Measurements from ENCODE around the gene LTBP2. TPM values are rescaled to one million over a fixed set of nuclear protein-coding genes. Genes with fewer than 3 reads are reported as not detected.

LTBP2 gene
- total RNA-seq, 1 donor: 493 TPM

- no peak for DNase-seq (ENCODE audit: insufficient read length, low spot score, missing footprints)
- TF ChIP-seq CTCF (IDR thresholded peaks at IDR 0.05; ENCODE audit: extremely low read depth, low read depth, low read length): no peak
- Histone ChIP-seq H3K79me2 (ENCODE audit: insufficient read depth, low read length) (peaks cover 36% of the 10 kb centered on the region), H3K27ac (ENCODE audit: low read depth, low read length) (peak overlapping the region; percentile 6), H3K36me3 (ENCODE audit: insufficient read depth, low read length) (peaks cover 22% of the 10 kb centered on the region), H2AFZ (ENCODE audit: low read length) (no peak overlapping the region), H3K4me2 (ENCODE audit: insufficient read depth, low read length) (no peak overlapping the region), H3K27me3 (ENCODE audit: insufficient read depth, low read length) (no peaks in the 10 kb centered on the region), H3K4me1 (ENCODE audit: insufficient read depth, low read length) (peaks cover 31% of the 10 kb centered on the region), H4K20me1 (ENCODE audit: insufficient read depth, low read length) (peaks cover 5% of the 10 kb centered on the region), H3K4me3 (ENCODE audit: insufficient read depth, low read length) (no peak overlapping the region), H3K9me3 (ENCODE audit: low read depth, low read length) (no peaks in the 10 kb centered on the region)
These were observed 116.7 kb downstream of the LTBP2 start for GRCh38 chr14:74495356-74495755.

DNA sequence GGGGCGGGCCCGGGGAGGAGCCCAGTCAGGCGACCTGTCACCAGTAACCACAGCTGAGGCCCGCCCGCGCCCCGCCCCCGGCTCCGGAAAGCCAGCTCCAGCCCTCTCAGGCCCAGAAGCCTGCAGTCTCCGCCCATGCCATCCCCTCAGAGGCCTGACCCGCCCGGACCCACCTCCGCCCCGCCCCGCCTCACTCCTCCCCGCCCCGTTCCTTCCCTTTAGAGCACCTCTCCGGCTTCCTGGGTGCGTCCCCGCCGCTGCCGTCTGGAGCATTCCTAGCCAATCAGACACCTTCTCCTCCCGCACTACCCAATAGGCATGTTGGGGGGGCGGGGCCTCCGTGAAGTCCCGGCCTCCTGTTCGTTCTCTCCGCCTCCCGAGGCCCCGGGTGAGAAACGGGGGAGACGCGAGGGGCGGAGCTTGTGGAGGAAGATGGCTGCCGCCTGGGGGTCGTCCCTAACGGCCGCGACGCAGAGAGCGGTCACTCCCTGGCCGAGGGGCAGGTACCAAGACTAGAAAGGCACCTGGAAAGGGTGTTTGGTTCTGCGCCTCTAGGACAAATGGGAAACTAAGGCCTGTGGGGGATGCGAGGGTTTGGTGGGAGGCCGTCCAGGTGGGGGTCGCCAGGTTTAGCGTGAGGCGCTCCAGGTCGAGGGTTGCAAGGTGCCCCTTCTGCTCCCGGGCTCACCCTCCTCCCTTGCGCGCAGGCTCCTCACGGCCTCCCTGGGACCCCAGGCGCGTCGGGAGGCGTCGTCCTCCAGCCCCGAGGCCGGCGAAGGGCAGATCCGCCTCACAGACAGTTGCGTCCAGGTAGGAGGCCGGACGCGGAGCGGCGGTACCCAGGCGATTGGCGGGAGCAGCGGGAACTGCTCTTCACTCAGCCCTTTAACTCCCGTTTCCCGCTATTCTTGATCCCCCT lies 118.4 kb downstream of the LTBP2 start, which contains the start of gene ISCA2:
Gene ISCA2, plus strand, starts transcription at position 423 of the 919 bp plus-strand sequence. Its CDS starts 10 bp downstream, at position 433.
- Histone ChIP-seq H3K79me2 (ENCODE audit: insufficient read depth, low read length) (peaks cover 42% of the 10 kb centered on the region), H3K4me2 (ENCODE audit: insufficient read depth, low read length) (peak within 1 kb of the TSS; percentile 100), H3K9me3 (ENCODE audit: low read depth, low read length) (no peaks in the 10 kb centered on the region), H3K4me1 (ENCODE audit: insufficient read depth, low read length) (peaks cover 36% of the 10 kb centered on the region), H4K20me1 (ENCODE audit: insufficient read depth, low read length) (no peaks in the 10 kb centered on the region), H3K36me3 (ENCODE audit: insufficient read depth, low read length) (peaks cover 5% of the 10 kb centered on the region), H3K27me3 (ENCODE audit: insufficient read depth, low read length) (no peaks in the 10 kb centered on the region), H3K27ac (ENCODE audit: low read depth, low read length) (peak within 1 kb of the TSS; percentile 75), H3K4me3 (ENCODE audit: insufficient read depth, low read length) (peak within 1 kb of the TSS; percentile 88), H2AFZ (ENCODE audit: low read length) (peak within 1 kb of the TSS; percentile 92)
- no peak for TF ChIP-seq CTCF (IDR thresholded peaks at IDR 0.05; ENCODE audit: extremely low read depth, low read depth, low read length)
- peak; percentile 98 for DNase-seq (ENCODE audit: insufficient read length, low spot score, missing footprints)

- Histone ChIP-seq H3K36me3 (ENCODE audit: insufficient read depth, low read length) (no peaks in the 10 kb centered on the region), H3K79me2 (ENCODE audit: insufficient read depth, low read length) (peaks cover 45% of the 10 kb centered on the region), H3K4me1 (ENCODE audit: insufficient read depth, low read length) (peaks cover 42% of the 10 kb centered on the region), H2AFZ (ENCODE audit: low read length) (peak within 1 kb of the TSS; percentile 92), H3K4me2 (ENCODE audit: insufficient read depth, low read length) (peak within 1 kb of the TSS; percentile 100), H3K4me3 (ENCODE audit: insufficient read depth, low read length) (peak within 1 kb of the TSS; percentile 88), H4K20me1 (ENCODE audit: insufficient read depth, low read length) (no peaks in the 10 kb centered on the region), H3K9me3 (ENCODE audit: low read depth, low read length) (no peaks in the 10 kb centered on the region), H3K27me3 (ENCODE audit: insufficient read depth, low read length) (no peaks in the 10 kb centered on the region), H3K27ac (ENCODE audit: low read depth, low read length) (peak within 1 kb of the TSS; percentile 75)
- DNase-seq (ENCODE audit: insufficient read length, low spot score, missing footprints): no peak
- TF ChIP-seq CTCF (IDR thresholded peaks at IDR 0.05; ENCODE audit: extremely low read depth, low read depth, low read length): no peak
These were observed 119.2 kb downstream of the LTBP2 start, which contains the start of gene NPC2 for GRCh38 chr14:74492776-74493342. Gene NPC2, minus strand, starts transcription at chr14:74493305. Its CDS starts 31 bp downstream, at chr14:74493274.

Data from osteoblast (primary cell).